Superior temporal gyrus (tissue), 1 donor: ENCODE measurements around the gene PAK1IP1.
"Not testable (repeated sequence)": the region's sequence is repeated elsewhere in the genome, so short reads cannot be mapped to it uniquely, and the experiment has no call there.

Experiments
- DNase-seq: peaks from one replicate; pipeline ENCODE4 v3.0.0-alpha.2; 2016; ENCODE audit errors: extremely low spot score

Gene PAK1IP1, protein sequence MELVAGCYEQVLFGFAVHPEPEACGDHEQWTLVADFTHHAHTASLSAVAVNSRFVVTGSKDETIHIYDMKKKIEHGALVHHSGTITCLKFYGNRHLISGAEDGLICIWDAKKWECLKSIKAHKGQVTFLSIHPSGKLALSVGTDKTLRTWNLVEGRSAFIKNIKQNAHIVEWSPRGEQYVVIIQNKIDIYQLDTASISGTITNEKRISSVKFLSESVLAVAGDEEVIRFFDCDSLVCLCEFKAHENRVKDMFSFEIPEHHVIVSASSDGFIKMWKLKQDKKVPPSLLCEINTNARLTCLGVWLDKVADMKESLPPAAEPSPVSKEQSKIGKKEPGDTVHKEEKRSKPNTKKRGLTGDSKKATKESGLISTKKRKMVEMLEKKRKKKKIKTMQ

DNA sequence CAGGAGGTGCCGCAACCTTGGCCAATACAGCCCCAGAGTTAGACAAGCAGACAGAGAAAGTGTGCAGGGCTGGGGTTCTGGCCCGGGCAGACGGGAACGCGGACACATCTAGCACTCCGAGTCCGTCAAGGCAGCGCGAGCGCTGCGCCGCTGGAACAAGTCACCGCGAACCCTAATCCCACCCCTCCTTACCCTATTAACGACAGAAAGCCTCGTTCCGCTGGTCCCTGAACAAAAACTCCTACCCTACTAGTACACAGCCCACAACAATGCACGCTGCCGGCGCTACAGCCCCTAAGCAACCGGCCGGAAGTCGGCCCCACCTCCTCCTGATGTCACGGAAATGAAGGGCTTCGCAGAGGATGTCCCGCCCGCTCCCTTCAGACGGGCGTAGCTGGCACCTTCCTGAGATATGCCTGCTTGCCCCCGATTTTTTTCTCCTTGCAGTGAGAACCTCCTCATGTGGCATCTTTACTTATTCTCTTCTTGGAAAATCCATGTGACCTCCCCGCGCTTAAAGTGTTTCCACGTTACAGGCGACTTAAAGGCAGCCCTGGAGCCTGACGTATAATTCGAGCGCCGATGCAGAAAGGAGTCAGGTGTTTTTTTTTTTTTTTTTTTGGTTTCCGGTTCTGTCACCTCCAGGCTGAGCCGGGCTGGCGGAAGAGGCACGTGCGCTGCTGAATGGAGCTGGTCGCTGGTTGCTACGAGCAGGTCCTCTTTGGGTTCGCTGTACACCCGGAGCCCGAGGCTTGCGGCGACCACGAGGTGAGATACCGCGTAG, at the start of gene PAK1IP1, which contains the start of gene C6orf52:
Gene PAK1IP1, plus strand, starts transcription at position 671 of the 784 bp plus-strand sequence. Its CDS starts 14 bp downstream, at position 685.
Gene C6orf52, minus strand, starts transcription at position 315 of the 784 bp plus-strand sequence. CDS start 7,066 bp downstream, outside the sequence.
- peak; percentile 98 for DNase-seq

DNA sequence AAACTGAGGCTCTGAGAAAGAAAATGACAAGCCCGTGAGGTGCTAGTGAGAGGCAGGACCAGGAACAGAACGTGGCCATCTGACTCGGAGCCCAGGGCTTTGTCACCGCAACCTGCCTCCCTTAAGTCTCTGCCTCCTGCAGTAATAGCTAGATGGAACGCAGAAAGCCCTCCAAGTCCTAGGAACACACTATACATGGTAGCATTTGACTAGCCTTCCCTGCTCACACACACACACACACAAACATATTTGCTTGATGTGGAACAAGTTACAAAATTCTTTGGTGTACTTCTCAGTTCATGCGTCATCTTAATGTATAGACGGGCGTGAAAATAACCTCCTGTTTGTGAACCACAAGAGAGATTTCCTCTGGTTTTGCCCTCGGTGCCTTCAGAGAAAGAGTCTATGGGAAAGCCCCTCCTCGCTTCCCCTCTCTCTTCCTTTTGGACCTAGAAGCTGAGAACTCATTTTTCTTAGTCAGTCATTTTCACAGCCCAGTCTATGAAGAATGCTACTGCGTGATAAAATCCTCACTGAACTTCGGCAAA, 39.2 kb upstream of the PAK1IP1 start:
- no peak for DNase-seq

DNA sequence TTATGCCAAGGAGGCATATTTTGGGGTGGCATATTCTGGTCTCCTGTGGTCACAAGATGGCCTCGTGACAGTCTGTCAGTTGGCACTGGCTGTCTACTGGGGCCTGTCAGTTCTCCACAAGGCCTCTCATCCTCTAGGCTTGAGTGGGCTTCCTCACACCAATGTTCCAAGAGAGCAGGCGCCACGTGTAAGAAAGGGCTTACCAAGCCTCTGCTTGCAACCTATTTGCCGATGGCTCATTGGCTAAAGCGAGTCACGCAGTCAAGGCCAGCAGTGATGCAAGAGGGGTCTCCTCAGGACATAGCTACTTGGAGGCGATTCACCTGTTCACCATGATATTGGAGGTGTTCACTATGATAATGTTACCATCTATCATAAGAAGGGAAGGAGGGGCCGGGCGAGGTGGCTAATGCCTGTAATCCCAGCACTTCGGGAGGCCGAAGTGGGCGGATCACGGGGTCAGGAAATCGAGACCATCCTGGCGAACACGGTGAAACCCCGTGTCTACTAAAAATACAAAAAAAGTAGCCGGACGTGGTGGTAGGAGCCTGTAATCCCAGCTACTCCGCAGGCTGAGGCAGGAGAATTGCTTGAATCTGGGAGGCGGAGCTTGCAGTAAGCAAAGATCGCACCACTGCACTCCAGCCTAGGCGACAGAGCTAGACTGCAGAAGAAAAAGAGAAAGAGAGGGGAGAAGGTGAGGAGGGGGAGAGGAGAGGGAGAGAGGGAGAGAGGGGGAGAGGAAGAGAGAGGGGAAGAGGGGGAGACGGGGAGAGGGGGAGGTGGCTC, 35.7 kb upstream of the PAK1IP1 start:
- no peak for DNase-seq

GRCh38 chr6:10659699-10660348, 34.9 kb upstream of the PAK1IP1 start:
- DNase-seq, result no peak

DNA sequence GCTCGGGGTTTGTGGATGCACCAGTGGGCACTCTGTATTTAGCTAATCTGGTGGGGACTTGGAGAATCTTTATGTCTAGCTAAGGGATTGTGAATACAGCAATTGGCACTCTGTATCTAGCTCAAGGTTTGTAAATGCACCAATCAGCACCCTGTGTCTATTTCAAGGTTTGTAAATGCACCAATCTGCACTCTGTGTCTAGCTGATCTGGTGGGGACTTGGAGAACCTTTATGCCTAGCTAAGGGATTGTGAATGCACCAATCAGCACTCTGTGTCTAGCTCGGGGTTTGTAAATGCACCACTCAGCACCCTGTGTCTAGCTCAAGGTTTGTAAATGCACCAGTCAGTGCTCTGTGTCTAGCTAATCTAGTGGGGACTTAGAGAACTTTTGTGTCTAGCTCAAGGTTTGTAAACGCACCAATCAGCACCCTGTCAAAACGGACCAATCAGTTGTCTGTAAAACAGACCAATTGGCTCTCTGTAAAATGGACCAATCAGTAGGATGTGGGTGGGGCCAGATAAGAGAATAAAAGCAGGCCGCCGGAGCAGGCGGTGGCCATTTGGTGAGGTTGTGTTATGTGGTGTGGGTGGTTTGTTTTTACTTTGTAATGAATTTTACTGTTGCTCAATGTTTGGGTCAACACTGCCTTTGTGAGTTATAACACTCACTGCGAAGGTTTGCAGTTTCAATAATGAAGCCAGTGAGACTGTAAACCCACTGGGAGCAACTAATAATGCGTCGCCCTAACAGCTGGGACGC, 34.2 kb upstream of the PAK1IP1 start:
- DNase-seq, result not testable (repeated sequence)

DNA sequence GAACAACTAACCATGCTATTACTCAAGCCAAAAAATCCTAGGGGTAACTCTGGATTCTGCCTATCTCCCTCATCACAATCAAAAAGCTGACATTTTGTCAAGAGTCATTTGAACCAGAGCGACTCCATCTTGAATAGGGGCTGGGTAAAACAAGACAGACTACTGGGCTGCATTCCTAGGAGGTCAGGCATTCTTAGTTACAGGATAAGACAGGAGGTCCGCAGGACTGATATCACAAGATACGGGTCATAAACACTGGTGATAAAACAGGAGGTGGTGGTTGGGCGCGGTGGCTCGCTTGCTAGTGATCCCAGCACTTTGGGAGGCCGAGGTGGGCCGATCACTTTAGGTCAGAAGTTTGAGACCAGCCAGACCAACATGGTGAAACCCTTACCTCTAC, 32.6 kb upstream of the PAK1IP1 start:
- DNase-seq, result no peak

DNA sequence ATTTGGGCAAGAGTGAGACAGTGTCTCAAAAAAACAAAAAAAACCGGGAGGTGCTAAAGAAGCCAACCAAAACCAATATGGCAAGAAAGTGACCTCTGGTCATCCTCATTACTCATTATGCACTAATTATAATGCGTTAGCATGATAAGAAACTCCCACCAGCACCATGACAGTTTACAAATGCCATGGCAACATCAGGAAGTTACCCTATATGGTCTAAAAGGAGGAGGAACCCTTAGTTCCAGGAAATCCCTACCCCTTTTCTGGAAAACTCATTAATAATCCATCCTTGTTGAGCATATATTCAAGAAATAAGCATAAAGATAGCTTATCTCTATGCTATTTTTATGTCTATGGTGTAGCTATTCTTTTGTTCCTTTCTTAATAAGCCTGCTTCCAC, 32.0 kb upstream of the PAK1IP1 start:
- no peak for DNase-seq

GRCh38 chr6:10665595-10665994, 29.2 kb upstream of the PAK1IP1 start:
- not testable (repeated sequence) for DNase-seq

- DNase-seq, result no peak
Observed at GRCh38 chr6:10668126-10668917, 26.4 kb upstream of the PAK1IP1 start.

DNA sequence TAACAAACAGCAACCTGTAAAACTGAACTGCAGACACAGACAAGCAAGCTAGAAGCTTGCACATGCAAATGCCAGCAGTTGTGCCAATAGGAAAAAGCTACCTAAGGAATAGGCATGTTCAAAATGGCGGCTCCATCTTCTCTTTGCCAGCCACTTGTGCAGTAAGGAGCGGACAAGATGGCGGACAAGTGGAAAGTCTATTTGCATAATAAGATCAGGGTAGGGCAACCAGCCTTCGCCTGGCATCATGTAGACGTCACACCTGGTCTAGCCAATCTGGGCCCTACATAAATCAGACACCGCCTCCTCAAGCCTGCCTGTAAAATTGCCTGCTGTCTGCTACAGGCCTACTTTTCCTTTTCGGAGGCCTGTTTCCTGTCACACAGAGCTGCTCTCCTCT, 18.4 kb upstream of the PAK1IP1 start:
- no peak for DNase-seq

DNA sequence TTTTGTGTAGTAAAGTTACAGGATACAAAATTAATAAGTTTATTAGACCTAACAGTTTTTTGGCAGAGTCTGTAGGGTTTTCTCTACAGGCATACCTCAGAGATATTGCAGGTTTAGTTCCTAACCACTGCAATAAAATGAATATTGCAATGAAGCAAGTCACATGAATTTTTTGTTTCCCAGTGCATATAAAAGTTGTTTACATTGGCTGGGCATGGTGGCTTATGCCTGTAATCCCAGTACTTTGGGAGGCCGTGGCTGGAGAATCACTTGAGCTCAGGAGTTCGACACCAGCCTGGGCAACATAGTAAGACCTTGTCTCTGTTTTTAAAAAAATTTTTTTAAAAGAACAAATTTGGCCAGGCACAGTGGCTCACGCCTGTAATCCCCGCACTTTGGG, 16.3 kb upstream of the PAK1IP1 start:
- no peak for DNase-seq

- DNase-seq, result no peak
Observed at GRCh38 chr6:10681795-10682194, 13.0 kb upstream of the PAK1IP1 start.

- DNase-seq, result no peak
Observed at GRCh38 chr6:10682355-10682988, 12.3 kb upstream of the PAK1IP1 start.

GRCh38 chr6:10684618-10685017, 10.2 kb upstream of the PAK1IP1 start:
- no peak for DNase-seq

- no peak for DNase-seq
Observed at GRCh38 chr6:10685092-10685915, 9.5 kb upstream of the PAK1IP1 start.

GRCh38 chr6:10686901-10687300, 7.9 kb upstream of the PAK1IP1 start:
- DNase-seq, result no peak

DNA sequence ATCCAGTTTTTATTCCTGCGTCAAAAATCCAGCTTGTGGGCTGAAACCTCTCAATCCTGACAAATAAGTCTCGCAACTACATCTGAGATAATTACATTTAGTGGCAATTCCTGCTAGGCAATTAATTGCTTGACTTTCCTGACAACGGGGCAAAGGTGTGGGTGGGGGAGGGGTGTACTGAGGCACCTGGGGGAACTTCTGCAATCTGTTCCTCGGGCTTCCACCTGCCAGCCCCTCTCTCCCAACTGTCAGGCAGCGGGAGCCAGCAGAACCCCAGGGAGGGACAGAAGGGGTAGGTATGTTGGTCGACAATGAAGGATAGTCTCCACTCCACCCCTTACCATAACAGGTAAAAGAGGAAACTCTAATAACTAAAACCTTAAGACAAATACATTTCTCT, 7.2 kb upstream of the PAK1IP1 start:
- DNase-seq, result no peak
